Right ventricle myocardium superior (tissue), 1 donor: ENCODE measurements around the gene RBM48. TPM values are rescaled to one million over a fixed set of nuclear protein-coding genes. Genes with fewer than 3 reads are reported as not detected.
"Not testable (repeated sequence)": the region's sequence is repeated elsewhere in the genome, so short reads cannot be mapped to it uniquely, and the experiment has no call there.

Experiments
- ATAC-seq: fragments of 200-7000 bp; cut with Tn5 transposase; one replicate; pipeline ENCODE4 v1.9.1; 2020; ENCODE audit warnings: mild to moderate bottlenecking; ENCODE audit not compliant: poor library complexity
- DNase-seq: peaks from one replicate; pipeline ENCODE4 v3.0.0-alpha.2; 2020
- intact Hi-C: fragments of 100-400 bp; cut with DNase I; formaldehyde crosslinking; loops from one replicate; pipeline ENCODE4 v1.11.2; 2022
- total RNA-seq: library from RNA; stranded (reverse); fragmentation: NEBNext Ultra II Directional; extraction: Animal tissue kit (Norgen Biotek cat#: 25700); gene quantifications from one replicate; pipeline ENCODE4 v1.2.1, GENCODE V29; 2021
- donor health status: DM: no; HTN: yes; CAD: no; lungs with severe emphysema.

RBM48 gene
- total RNA-seq, 1 donor from 2014 or later, result 13.4 TPM

DNA sequence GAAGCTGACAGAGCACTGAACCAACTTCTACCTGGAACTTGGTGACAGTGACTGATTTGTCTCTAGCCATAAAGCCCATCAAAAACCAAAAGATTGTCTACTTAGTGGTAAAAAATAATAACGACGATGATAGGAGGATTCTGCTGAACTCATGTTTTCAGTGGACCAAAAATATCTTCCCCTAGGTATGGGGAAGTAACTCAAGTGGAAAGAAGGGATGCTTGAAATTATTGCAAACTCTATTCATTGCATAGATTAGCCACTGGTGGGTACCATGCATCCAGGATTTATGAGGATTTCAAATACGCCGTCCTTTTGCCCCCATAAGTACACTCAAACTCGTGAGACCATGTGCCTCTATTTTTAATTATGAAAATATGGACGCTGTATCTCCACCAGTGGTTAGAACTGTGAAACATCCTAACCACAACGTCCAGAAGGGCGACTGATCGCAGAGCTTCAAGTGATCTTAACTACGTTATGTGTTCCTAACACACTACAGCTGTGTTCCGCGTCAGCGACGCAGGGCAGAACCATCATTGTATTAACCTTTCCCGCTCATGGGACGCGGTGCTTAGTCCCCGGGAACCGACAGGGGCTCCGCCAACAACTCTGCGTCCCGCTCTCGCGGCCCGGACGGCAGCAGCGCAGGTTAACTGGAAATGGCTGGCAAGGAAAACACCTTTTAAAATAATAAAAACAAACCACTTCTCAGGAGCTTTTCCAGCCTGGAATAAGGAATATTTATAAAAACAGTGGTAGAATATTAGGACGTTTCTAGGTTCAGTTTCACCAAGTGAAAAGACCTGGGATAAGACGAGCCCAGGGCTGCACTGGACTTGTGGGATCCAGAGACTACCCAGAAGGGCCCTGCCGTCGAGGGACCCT lies 1.1 kb upstream of the RBM48 start:
- ATAC-seq (peak; percentile 63), DNase-seq (peak; percentile 59)
- intact Hi-C loops, result no loop called here

DNA sequence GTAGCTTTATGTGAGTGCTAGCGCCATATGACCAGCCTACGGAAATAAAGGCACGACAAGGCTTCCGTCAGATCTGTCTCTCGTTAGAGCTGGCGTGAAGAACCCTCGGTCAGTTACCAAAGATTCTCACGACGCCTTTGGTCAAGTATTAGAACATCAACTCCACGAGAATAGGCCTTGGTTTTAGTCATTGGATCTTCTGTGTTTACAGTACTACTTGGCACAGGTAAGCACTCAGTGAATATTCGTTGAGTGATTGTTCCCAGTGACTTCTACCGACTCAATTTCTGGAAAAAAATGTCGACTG lies 316 bp downstream of the RBM48 start:
- intact Hi-C loops, result no loop called here
- ATAC-seq, result no peak
- DNase-seq, result no peak

DNA sequence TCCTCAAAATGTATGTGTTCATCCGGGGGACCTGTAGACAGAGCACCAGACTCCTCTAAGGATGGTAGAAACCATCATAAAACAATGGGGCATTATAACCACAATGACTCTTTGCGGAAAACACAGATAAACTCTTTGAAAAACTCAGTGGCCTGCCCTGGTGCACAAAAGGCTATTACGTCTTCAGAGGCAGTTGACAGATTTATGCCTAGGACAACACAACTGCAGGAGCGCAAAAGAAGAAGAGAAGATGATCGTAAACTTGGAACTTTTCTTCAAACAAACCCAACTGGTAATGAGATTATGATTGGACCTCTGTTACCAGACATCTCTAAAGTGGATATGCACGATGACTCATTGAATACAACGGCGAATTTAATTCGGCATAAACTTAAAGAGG lies 6.0 kb downstream of the RBM48 start:
- ATAC-seq (no peak), DNase-seq (no peak)
- intact Hi-C loops, result no loop called here

DNA sequence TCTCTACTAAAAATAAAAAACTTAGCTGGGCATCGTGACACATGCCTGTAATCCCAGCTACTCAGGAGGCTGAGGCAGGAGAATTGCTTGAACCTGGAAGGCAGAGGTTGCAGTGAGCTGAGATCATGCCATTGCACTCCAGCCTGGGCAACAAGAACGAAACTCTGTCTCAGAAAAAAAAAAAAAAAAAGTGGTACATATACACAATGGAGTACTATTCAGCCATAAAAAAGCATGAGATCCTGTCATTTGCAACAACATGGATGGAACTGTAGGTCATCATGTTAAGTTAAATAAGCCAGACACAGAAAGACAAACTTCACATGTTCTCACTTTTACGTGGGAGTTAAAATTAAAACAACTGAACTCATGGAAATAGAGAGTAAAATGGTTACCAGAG lies 14.9 kb downstream of the RBM48 start:
- DNase-seq, intact Hi-C loops, ATAC-seq: not testable (repeated sequence)

DNA sequence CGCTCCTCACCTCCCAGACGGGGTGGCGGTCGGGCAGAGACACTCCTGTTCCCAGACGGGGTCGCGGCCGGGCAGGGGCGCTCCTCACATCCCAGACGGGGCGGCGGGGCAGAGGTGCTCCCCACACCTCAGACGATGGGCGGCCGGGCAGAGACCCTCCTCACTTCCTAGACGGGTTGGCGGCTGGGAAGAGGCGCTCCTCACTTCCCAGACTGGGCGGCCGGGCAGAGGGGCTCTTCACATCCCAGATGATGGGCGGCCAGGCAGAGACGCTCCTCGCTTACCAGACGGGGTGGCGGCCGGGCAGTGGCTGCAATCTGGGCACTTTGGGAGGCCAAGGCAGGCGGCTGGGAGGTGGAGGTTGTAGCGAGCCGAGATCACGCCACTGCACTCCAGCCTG lies 16.5 kb downstream of the RBM48 start:
- DNase-seq, intact Hi-C loops: not testable (repeated sequence)

DNA sequence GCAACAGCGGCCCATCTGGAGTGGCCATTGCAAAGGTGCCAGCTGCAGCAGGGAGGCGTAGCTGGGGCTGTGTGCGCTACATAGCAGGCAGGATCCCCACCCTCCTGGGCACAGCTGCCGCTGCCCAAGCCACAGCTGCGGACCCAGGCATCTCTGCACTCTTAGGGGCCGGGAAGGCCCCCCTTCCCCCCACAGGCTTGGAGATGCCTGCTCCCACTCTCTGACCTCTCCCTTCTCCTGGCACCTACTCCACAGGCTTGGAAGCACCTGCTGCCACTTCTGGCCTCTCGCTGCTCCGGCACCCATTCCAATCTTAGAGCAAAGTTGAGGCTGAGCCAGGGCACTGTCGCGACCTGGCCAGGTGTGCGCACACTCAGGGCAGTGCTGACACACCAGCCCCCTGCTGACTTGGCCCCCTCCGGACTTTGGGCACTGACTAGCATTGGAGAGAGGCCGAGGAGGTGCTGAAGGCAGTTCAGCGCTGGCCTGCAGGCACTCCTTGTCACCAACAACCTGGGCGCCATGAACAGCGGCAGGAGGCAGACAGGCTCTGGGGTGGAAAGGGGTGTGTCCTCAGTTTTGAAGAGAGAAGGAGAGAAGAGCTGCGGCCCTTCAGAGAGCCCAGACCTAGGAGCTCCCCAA lies 18.4 kb downstream of the RBM48 start:
- DNase-seq (no peak), ATAC-seq (peak; percentile 45)
- intact Hi-C loops, result no loop called here

More for the DNA sequence above, 16.5 kb downstream of the RBM48 start:
- not testable (repeated sequence) for ATAC-seq

DNA sequence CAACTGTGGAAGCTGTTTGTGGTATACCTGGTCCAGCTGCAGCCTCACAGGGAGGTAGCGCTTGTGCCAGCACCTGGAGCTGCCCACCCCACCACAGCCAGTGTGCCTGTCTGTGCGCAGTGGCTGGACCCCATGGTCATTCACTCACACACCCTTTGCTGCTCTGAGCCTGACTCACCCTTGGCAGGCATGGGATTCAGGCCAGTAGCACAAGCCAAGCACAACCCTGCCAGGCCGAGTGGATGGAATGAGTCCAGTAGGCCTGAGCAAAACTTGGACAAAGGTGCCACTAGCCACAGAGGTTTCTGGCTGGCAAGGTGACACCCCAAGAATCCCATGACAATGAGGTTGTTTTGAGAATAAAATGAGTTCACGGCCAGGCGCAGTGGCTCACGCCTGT lies 19.0 kb downstream of the RBM48 start:
- intact Hi-C loops, result no loop called here
- DNase-seq (peak; percentile 69), ATAC-seq (peak; percentile 94)

DNA sequence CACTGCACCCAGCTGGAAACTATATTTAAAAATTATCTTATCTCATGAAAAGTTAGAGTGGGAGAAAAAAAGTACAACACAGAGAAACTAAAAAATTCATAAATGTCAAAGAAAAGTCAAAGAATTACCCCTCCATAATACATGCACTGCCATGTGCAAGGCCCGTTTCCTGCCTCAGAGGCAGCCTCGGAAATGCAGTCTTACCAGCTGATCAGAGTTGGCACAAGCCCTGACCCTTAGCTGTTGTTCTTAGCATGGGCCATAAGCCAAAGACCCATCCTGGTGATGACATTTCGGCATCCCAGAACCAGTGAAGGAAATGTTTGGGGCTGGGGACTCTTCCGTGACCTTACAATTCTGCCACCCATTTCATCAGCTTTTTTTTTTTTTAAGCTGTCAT lies 21.6 kb downstream of the RBM48 start:
- DNase-seq (no peak), ATAC-seq (peak; percentile 78)

DNA sequence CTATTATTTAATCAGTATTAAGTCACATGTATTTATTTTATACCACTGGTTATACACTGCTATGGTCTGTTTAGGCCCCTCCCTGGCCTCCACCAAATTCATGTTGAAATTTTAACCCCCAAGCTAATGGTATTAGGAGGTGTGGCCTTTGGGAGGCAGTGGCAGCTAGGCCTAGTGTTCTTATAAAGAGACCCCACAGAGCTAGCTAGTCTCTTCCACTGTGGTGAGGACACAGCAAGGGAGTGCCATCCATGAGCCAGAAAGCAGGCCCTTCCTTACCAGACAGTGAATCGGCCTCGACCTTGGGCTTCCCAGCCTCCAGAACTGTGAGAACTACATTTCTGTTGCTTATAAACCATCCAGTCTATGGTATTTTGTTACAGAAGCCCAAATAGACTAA lies 28.7 kb downstream of the RBM48 start:
- intact Hi-C loops, result no loop called here
- ATAC-seq, result no peak
- no peak for DNase-seq

More for the DNA sequence above, 21.6 kb downstream of the RBM48 start:
- intact Hi-C loops, result no loop called here

DNA sequence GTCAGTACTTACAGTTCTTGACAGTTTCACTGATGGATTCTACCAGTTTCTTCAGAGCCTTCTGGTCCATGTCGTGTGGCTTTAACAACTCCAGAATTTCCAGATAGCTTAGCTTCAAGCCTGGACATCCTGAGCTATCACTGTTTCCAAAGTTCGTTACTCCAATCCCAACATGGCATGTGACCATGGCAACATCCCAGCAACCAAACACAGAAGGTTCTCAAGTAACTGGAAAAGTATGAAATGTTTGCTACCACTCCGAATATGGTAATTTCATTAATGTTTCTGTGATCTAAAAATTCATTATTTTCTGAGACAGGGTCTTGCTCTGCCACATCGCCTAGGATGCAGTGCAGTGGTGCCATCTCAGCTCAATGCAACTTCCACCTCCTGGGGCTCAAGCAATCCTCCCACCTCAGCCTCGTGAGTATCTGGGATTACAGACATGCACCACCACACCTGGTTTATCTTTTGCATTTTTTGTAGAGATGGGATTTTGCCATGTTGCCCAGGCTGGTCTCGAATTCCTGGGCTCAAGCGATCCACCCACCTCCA lies 29.3 kb downstream of the RBM48 start:
- DNase-seq (no peak), ATAC-seq (no peak)
- intact Hi-C loops, result no loop called here

DNA sequence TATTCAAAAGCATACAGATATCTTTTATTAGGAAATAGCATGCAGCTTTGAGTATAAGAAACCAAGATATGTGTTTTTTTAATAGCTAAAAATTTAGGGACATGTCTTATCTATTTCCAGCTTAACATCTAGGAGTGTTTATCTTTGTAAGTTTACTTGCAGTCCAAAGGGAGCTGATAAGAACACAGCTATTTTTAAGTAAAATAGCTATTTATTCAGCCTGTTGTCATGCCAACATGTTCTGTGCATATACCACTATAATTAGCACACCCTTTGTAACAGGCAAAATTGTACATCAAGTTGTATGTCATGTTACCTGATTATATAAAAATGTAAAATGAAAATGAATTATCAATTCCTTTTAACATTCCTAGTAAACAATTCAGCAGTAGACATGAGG lies 32.0 kb downstream of the RBM48 start:
- ATAC-seq, result no peak
- DNase-seq, result no peak
- intact Hi-C loops, result no loop called here

DNA sequence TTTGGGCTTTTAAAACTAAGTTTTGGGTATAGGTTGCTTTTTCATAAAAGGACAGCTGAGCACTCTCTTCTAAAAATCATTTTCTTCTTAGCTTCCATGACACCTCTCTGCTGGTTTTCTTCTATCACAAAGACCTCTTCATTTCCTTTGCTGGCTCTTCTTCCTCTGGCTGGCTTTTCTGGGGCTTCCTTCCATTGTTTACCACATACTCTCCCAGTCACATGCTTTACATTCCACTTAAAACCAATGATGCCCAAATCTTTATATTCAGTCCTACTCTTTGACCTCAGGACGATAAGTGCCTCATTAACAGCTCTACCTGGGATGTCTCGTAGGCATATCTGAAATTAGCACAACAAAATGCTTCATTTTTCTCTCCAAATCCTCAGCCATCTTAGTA lies 34.8 kb downstream of the RBM48 start:
- DNase-seq (no peak), ATAC-seq (no peak)
- intact Hi-C loops, result no loop called here

DNA sequence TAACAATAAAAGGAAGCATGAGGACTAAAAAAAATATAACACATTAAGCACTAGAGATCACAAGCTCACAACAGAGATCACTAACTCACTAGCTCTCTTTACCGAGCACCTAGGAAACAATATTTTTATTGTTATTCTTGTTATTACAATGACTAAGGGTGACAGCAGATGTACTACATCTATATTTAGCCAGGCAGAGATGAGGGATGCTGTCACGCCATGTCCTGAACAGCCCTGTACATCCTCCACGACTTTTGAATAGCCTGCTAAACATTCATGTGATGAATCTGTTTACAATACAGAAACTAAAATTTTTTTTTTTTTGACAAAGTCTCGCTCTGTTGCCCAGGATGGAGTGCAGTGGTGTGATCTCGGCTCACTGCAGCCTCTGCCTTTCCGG lies 38.9 kb downstream of the RBM48 start:
- DNase-seq (no peak), ATAC-seq (no peak)
- intact Hi-C loops, result no loop called here

DNA sequence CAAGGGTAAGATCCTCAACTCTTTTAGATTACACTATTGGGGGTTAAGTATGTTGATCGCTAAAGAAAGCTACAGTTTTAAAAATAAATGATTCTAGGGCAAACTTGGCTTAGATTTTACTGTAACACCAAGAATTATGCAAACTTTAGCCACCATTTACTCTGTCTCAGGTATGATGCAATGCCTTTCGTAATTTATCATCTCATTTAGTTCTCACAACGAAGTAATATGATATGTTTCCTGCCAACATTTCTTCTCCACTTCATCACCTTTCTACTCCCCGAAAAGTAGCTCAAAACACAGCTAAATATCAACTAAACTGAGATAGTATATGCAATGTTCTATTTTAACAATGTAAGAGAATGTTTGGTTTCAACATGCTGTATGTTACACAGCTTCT lies 40.5 kb downstream of the RBM48 start:
- DNase-seq (no peak), ATAC-seq (no peak)
- intact Hi-C loops, result no loop called here

DNA sequence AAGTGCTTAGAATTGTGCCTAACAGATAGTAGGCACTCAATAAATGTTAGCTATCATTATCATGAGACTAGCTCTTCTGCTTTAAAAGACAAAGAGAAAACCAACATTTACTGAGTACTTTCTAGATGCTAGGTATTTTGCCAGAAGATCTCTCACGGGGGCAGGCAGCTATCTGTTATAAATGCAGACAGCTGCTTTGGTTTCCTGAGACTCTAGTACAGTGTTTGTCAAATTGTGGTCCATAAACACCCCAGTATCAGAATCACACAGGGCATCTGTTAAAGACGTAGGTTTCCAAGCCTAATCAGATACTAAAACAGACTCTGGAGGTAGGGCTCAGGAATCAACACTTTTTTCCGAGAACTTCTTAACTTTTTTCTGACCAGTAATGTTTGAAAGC lies 47.7 kb downstream of the RBM48 start:
- DNase-seq, result no peak
- intact Hi-C loops, result no loop called here

DNA sequence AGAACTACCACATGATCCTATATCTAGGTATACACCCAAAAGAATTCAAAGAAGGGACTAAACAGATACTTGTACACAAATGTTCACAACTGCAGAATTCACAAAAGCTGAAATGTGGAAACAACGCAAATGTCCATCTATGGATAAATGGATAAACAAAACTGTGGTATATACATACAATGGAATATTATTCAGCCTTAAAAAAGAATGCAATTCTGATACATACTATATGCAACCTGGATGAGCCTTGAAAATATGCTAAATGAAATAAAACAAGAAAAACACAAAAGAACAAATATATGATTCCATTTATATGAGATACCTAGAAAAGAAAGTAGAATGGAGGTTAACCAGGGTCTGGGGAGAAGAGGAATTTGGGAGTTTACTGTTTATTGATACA lies 54.4 kb downstream of the RBM48 start:
- no peak for ATAC-seq
- DNase-seq, result no peak
- intact Hi-C loops, result no loop called here

More for the DNA sequence above, 47.7 kb downstream of the RBM48 start:
- no peak for ATAC-seq

DNA sequence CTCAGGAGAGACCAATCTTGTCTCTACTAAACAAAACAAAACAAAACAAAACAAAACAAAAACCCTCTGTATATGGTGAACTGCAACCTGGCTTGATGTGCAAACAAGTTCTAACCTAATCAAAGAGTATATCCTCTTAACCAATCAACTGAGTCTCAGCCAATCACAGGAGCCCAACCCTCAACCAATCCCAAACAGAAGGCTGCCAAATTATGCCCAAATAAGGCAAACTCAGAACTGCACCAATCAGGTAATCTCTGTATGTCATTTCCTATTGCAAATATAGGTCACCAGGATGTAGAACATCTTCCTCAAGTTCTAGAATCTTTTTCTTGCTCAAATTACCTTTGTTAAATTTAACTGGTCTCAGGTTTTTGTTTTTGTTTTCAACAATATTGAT lies 56.4 kb downstream of the RBM48 start:
- DNase-seq (no peak), ATAC-seq (no peak)
- intact Hi-C loops, result no loop called here

DNA sequence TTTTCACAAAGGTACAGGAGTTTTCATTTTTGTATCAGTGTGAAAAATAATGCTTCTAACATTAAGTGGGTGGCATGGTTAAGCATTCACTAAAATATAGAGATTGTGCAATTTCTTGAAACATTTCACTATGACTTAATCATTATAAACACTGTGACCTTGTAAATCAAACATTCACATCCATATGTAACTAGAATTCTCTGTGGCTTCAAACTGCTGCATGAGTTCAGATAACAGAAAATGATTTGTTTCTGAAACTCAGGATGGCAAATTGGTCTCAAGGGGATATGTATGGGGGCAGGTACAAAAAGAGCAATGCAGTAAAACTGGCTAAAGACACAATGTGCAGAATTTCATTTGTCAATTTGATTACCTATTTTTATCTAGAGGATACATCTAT lies 57.8 kb downstream of the RBM48 start:
- intact Hi-C loops, result no loop called here
- DNase-seq, result no peak
- ATAC-seq, result no peak

DNA sequence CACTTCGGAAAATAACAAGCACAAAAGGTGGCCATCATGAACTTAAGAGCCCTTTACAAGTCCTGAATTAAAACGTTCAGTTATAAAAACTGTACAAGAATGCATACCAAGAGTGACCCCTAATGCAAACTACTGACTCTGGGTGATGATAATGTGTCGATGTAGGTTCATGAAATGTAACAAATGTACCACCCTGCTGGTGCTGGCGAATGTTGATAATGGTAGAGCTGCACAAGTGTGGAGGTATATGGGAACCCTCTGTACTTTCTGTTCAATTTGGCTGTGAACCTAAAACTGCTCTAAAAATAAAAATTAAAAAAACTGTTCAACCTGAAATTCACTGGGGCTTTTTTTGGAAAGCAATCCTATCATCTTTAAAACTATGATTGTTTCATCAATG lies 58.2 kb downstream of the RBM48 start:
- DNase-seq, result no peak
- ATAC-seq, result no peak
- intact Hi-C loops, result no loop called here
